SU-DHL-6 (cell line): Measurements from ENCODE around the gene PPT2.
"Not testable (repeated sequence)": the region's sequence is repeated elsewhere in the genome, so short reads cannot be mapped to it uniquely, and the experiment has no call there.

Experiments
- H2AFZ ChIP-seq: fragments of 200-600 bp; sonication (generic); 2 replicates; pipeline ENCODE4 v1.6.1; 2014; ENCODE audit warnings: low read depth, mild to moderate bottlenecking, moderate library complexity, mixed read lengths, antibody characterized with exemption, low read length; ENCODE audit not compliant: severe bottlenecking
- H3F3A ChIP-seq: fragments of 200-600 bp; shearing (Covaris generic); 2 replicates; pipeline ENCODE4 v1.6.0; 2016; ENCODE audit warnings: antibody characterized with exemption, mild to moderate bottlenecking; ENCODE audit not compliant: insufficient read depth
- H3K27ac ChIP-seq: fragments of 200-600 bp; sonication (generic); 2 replicates; pipeline ENCODE4 v1.5.1; 2016; ENCODE audit warnings: low read depth, mild to moderate bottlenecking, low read length, moderate library complexity, mixed read lengths
- H3K27me3 ChIP-seq: fragments of 200-600 bp; sonication (generic), shearing (Covaris generic); 2 replicates; pipeline ENCODE4 v1.6.0; 2014; ENCODE audit warnings: mild to moderate bottlenecking, low read length
- H3K36me3 ChIP-seq: fragments of 200-600 bp; sonication (generic); 2 replicates; pipeline ENCODE4 v1.6.1; 2014; ENCODE audit warnings: mild to moderate bottlenecking, low read length, mixed read lengths
- H3K4me2 ChIP-seq: fragments of 300-600, 200-600 bp; shearing (Covaris generic), sonication (generic); 2 replicates; pipeline ENCODE4 v1.6.0; 2014; ENCODE audit warnings: low read length, low read depth, mild to moderate bottlenecking; ENCODE audit not compliant: poor library complexity, severe bottlenecking
- H3K4me3 ChIP-seq: fragments of 200-600 bp; sonication (generic); 2 replicates; pipeline ENCODE4 v1.5.1; 2014; ENCODE audit warnings: antibody characterized with exemption, low read length, mild to moderate bottlenecking, mixed read lengths; ENCODE audit not compliant: insufficient read depth, poor library complexity, severe bottlenecking
- H3K79me2 ChIP-seq: fragments of 200-600 bp; sonication (generic); 2 replicates; pipeline ENCODE4 v1.6.1; 2014; ENCODE audit warnings: mild to moderate bottlenecking, low read length, moderate library complexity; ENCODE audit not compliant: insufficient read depth
- H3K9ac ChIP-seq: fragments of 200-600 bp; sonication (generic); 2 replicates; pipeline ENCODE4 v1.7.0; 2014; ENCODE audit warnings: mild to moderate bottlenecking, low read length
- H3K9me2 ChIP-seq: fragments of 200-600 bp; sonication (generic); replicated peaks from 2 replicates; pipeline ENCODE4 v1.6.1; 2014; ENCODE audit warnings: low read length; ENCODE audit not compliant: insufficient read depth
- H3K9me3 ChIP-seq: fragments of 200-600 bp; sonication (generic); 2 replicates; pipeline ENCODE4 v1.6.1; 2014; ENCODE audit warnings: low read length, mixed read lengths; ENCODE audit not compliant: insufficient read depth
- H4K20me1 ChIP-seq: fragments of 200-600 bp; sonication (generic); 2 replicates; pipeline ENCODE4 v1.6.1; 2014; ENCODE audit warnings: low read depth, mild to moderate bottlenecking, antibody characterized with exemption, low read length, moderate library complexity, mixed read lengths
- CTCF ChIP-seq: fragments of 200-600 bp; sonication (generic); IDR thresholded peaks from one replicate; pipeline ENCODE4 v1.5.1; 2017; ENCODE audit warnings: antibody characterized with exemption, mild to moderate bottlenecking, low read length, moderate library complexity; ENCODE audit not compliant: insufficient read depth, poor library complexity, severe bottlenecking
- EZH2phosphoT487 ChIP-seq: fragments of 200-600 bp; sonication (generic), shearing (Covaris generic); conservative IDR thresholded peaks from 2 replicates; pipeline ENCODE4 v1.6.1; 2018; ENCODE audit warnings: mild to moderate bottlenecking, antibody characterized with exemption, low read length, moderate library complexity, mixed read lengths

PPT2 gene

DNA sequence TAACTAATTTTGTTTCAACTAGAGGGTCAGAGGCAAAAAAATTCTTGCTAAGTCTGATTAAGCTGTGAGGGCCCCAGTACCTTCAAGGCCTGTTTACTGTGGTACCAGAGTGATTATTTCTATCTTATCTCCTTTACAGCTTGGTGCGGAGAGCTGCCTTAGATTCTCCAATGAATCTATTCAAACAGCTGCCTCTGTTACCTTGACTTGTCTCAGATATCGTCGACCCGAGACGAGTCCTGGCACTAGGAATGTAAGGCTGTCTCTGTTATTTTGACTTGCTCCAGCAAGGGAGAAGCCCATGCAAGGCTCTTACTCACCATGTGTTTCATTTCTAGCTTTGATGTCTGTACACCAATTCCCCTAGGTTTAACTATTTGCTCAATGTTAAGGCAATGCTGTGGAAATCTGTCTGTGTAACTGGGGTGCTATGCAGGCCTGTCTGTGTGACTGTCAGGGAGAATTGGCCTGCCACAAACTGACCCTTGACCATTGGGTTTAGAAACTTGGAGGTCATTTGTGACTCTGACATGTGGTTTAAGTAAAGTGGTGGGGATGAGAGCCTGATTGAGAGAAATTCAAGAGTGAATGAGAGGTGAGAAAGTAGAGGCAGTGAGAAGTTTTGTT, 13.4 kb upstream of the PPT2 start:
- no peaks in the 10 kb centered on the region for H3K27me3 ChIP-seq
- H3K36me3 ChIP-seq: no peaks in the 10 kb centered on the region
- H2AFZ ChIP-seq: no peak overlapping the region
- no peaks in the 10 kb centered on the region for H3K79me2 ChIP-seq
- H3K9ac ChIP-seq: no peak overlapping the region
- no peaks in the 10 kb centered on the region for H3K9me2 ChIP-seq
- no peak overlapping the region for H3K4me2 ChIP-seq
- H3K9me3 ChIP-seq: no peaks in the 10 kb centered on the region
- TF ChIP-seq CTCF (no peak), EZH2phosphoT487 (no peak)
- no peaks in the 10 kb centered on the region for H4K20me1 ChIP-seq
- H3K27ac ChIP-seq: no peak overlapping the region
- H3F3A ChIP-seq: no peaks in the 10 kb centered on the region
- H3K4me3 ChIP-seq: no peak overlapping the region

DNA sequence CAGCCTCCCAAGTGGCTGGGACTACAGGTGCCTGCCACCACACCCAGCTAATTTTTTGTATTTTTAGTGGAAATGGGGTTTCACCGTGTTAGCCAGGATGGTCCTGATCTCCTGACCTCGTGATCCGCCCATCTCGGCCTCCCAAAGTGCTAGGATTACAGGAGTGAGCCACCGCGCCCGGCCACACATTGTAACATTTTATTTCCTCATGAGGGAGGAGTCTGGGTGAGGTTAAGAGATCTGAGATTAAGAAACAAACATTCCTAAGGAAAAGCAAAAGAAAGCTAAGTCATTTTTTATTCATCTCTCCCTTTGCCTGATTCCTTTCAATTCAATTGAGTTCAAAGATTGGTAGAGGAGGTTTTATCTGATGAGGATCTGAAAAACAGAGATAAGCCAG, 9.7 kb upstream of the PPT2 start:
- not testable (repeated sequence) for H3K4me3 ChIP-seq, H3K79me2 ChIP-seq, H3K9me2 ChIP-seq, H3F3A ChIP-seq, H3K4me2 ChIP-seq, H2AFZ ChIP-seq, H3K36me3 ChIP-seq, H3K27ac ChIP-seq, H3K9ac ChIP-seq, H4K20me1 ChIP-seq, H3K27me3 ChIP-seq, H3K9me3 ChIP-seq

- H2AFZ ChIP-seq: no peak overlapping the region
- no peak overlapping the region for H3K27ac ChIP-seq
Observed at GRCh38 chr6:32146287-32146686, 7.7 kb upstream of the PPT2 start.

More at GRCh38 chr6:32146287-32146686, 7.7 kb upstream of the PPT2 start:
- Histone ChIP-seq H3K4me3 (no peak overlapping the region), H4K20me1 (no peaks in the 10 kb centered on the region), H3K4me2 (no peak overlapping the region), H3K9me3 (no peaks in the 10 kb centered on the region), H3K79me2 (no peaks in the 10 kb centered on the region), H3F3A (no peaks in the 10 kb centered on the region), H3K9me2 (no peaks in the 10 kb centered on the region), H3K27me3 (no peaks in the 10 kb centered on the region), H3K9ac (no peak overlapping the region), H3K36me3 (no peaks in the 10 kb centered on the region)
- TF ChIP-seq EZH2phosphoT487 (no peak), CTCF (no peak)
